Fibroblast of peridontal ligament (primary cell): ENCODE measurements around the gene KATNB1.
"Not testable (repeated sequence)": the region's sequence is repeated elsewhere in the genome, so short reads cannot be mapped to it uniquely, and the experiment has no call there.

Source experiments
- DNase-seq: peaks from one replicate; pipeline ENCODE4 v3.0.0-alpha.2; 2010; ENCODE audit errors: extremely low read depth

KATNB1 gene

GRCh38 chr16:57743886-57744641 is 8.5 kb downstream of the KATNB1 start:
- no peak for DNase-seq

DNA sequence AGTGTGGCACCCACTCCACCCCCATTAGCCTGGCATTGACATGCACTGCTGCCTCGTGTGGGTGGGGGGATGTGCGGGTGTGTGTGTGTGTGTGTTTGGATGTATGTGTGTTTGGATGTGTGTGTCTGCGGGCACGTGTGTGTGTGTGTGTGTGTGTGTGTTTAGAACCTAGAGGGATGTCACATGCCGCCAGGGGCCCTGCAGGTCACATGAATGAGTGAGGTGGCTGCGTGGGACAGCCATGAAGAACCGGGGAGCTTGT is 9.0 kb downstream of the KATNB1 start:
- no peak for DNase-seq

DNA sequence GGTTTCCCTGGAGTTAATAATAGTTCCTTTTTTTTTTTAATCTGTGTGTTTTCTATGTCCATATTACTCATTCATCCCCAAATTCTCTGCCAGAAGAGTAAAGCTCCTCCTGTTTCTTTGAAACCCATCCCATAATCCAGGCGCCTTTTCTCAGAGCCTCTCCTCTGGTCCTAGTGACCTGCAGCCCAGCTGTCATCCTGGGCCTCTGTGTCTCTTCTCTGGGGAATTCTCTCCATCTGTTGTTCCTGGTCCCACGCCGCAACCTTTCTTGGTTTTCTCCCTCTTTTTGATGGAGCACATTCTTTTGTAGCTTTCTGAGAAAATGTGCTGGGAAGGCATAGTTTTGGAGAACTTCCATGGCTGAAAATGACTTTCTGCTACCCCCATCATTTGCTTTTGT is 10.2 kb downstream of the KATNB1 start:
- no peak for DNase-seq

GRCh38 chr16:57746316-57746715 is 10.7 kb downstream of the KATNB1 start:
- not testable (repeated sequence) for DNase-seq

DNA sequence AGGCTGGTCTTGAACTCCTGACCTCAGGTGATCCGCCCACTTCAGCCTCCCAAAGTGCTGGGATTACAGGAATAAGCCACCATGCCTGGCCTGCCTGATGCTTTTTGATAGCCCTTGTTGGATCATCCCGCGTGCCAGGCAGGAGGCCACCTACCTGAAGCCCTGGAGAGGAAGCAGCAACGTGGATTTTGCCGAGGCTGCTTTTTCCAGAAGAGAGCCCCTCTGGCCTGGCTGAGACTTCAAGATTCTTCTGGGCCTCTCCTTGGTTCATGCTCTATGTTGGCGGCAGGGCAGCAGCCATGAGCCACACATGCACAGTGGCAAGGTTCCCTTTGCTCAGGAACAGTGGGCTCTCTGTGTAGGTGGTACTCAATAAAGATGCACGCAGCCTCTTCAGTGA is 11.5 kb downstream of the KATNB1 start:
- no peak for DNase-seq

DNA sequence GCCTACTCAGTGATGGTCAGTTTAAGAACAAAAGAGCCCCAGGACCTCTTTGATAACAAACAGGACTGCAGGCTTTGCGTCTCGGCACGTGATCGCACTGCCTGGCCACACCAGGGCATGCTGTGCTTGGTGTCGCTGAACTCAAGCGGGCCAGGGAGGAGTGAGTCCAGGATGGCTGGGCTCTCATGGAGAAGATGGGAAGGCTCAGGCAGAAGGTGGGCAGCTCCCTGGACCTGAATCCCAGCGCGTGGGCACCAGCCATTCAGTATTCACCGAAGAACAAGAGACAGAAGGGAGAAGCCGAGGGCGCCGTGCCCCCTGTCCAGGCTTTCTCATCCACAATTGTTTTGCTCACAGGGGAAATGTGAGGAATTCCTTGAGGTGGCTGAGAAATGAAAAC is 11.9 kb downstream of the KATNB1 start:
- no peak for DNase-seq

- DNase-seq = no peak
Observed at GRCh38 chr16:57747996-57748395, 12.4 kb downstream of the KATNB1 start.

- no peak for DNase-seq
Observed at GRCh38 chr16:57748596-57748995, 13.0 kb downstream of the KATNB1 start.

DNA sequence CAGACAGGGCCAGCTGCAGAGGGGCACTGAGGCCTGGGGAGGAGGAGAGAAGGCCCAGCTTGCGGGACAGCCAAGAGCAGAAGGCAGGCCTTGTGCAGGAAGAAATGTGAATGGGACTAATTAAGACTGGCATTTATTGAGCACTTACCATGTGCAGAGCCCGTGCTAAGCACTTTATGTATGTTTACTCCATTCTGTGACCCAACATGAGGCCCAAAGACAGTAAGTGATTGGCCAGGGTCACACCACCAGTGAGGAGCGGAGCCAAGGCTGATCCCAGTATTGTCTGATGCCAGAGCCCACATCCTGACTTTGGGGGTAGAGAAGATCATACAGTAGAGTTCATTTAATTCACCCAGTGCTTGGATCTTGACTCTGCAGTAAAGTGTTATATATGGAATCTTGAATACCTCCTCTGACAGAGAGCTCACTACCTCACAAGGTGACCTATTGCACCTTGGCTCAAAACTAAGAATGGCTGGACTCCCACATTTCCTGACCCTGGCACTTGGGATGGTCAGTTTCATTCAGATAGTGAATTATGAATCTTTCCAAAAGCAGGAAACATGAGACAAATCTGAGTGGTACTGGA is 13.6 kb downstream of the KATNB1 start:
- DNase-seq = no peak

DNA sequence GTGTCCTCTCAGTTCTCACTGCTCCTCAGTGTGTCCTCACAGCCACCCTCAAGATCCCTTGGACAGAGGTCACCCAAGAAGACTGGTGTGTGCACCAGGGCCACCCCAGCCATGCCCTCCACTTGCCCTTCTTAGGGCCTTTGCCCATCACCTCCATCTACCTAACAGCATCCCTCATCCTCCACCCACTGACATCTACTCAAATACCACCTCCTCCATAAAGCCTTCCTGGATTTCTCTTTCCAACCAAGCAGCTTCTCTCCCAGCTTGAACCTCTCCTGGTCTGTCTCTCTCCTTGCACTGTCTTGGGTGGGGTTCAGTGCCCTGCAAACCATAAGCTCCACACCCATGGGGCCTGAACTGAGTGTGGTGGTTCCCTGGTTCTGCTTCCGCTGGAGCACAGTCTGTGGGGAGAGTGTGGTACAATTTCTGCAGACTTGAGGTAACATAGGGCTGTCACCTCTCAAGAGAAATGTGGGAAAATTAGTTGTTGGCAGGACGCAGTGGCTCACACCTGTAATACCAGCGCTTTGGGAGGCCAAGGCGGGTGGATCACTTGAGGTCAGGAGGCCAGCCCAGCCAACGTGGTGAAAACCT is 14.4 kb downstream of the KATNB1 start:
- no peak for DNase-seq

- no peak for DNase-seq
Observed at GRCh38 chr16:57750796-57751538, 15.4 kb downstream of the KATNB1 start.

GRCh38 chr16:57751539-57752202 is 16.1 kb downstream of the KATNB1 start:
- no peak for DNase-seq

- no peak for DNase-seq
Observed at GRCh38 chr16:57752203-57752580, 16.6 kb downstream of the KATNB1 start.

DNA sequence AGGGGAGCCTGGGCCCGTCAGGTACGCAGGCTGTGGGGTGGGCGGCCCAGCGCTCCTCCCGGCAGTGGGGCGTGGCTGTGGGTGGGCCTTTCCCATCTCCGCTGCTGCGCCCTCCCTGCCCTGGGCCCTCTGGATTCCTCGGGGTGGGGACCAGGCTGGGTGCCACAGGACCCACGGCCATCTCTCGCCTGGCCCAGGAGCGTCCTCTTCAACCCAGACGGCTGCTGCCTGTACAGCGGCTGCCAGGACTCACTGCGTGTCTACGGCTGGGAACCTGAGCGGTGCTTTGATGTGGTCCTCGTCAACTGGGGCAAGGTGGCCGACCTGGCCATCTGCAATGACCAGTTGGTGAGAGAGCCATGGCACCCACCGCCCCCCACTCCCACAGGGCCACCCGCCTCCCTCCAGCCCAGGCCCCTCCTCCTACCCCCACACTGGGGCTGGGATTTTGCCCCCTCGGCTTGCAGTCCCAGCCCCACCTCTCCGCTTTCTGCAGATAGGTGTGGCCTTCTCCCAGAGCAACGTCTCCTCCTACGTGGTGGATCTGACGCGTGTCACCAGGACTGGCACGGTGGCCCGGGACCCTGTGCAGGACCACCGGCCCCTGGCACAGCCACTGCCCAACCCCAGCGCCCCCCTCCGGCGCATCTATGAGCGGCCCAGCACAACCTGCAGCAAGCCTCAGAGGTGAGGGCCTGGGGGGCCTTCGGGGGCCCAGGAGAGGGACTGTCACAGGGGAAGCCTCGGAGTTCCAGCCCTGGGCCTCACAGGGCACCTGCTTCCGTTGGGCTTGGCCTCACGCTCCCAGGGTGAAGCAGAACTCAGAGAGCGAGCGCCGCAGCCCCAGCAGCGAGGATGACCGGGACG is 17.2 kb downstream of the KATNB1 start:
- DNase-seq = no peak

GRCh38 chr16:57753448-57754353 is 18.1 kb downstream of the KATNB1 start:
- DNase-seq = no peak

GRCh38 chr16:57754354-57755060 is 18.9 kb downstream of the KATNB1 start:
- DNase-seq = no peak

- no peak for DNase-seq
Observed at GRCh38 chr16:57755061-57755684, 19.6 kb downstream of the KATNB1 start.

DNA sequence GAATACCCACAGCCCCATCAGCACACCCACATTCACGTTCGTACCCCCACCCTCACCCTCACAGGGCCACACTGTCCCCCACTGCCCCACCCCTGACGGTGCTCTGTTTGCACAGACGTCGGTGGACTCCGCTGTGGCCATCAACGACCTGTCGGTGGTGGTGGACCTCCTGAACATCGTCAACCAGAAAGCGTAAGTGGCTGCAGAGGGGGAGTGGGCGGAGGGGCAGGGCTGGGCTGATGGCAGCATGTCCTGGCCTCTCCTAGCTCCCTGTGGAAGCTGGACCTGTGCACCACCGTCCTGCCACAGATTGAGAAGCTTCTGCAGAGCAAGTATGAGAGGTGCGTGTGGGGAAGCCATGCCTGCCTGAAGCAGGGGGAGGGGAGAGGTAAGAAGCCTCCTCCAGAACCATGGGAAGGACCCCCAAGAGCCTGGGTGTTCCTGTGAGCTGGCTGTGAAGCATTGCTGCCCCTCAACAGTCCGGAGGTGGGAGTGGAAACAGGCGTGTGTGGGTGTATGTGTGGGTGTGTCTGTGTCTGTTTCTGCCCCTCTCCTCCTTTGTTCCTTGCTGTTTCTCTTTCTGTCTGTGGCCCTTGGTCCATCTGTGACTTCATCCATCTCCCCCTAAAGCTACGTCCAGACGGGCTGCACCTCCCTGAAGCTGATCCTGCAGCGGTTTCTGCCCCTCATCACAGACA is 20.3 kb downstream of the KATNB1 start:
- no peak for DNase-seq
